ENCODE measurements around the gene ZNF226. TPM values are rescaled to one million over a fixed set of nuclear protein-coding genes. Genes with fewer than 3 reads are reported as not detected.
"Not testable (repeated sequence)": the region's sequence is repeated elsewhere in the genome, so short reads cannot be mapped to it uniquely, and the experiment has no call there.

The ZNF226 gene
- total RNA-seq, 6 experiments from 2014 or later = 20.8 to 25.7 (median 22.6) TPM

- H3K27ac Mint-ChIP-seq = no peak overlapping the region
- no peak overlapping the region for H3K4me3 Mint-ChIP-seq
- H3K36me3 Mint-ChIP-seq (ENCODE audit: low read depth) = peaks cover 4% of the 10 kb centered on the region; the same call in 1 of the 2 replicates
- no peaks in the 10 kb centered on the region; the same call in 1 of the 2 replicates for H3K9me3 Mint-ChIP-seq
- peaks cover 15% of the 10 kb centered on the region for H3K4me1 Mint-ChIP-seq (ENCODE audit: low read depth)
- H3K27me3 Mint-ChIP-seq (ENCODE audit: insufficient read depth) = no peaks in the 10 kb centered on the region; the same call in 1 of the 2 replicates
- DNase-seq = peak; percentile 25
- no peak for TF ChIP-seq CTCF (IDR thresholded peaks at IDR 0.05)
These were observed 37.6 kb downstream of the ZNF226 start for GRCh38 chr19:44202470-44202869.

- H3K9me3 Mint-ChIP-seq = no peaks in the 10 kb centered on the region; the same call in 1 of the 2 replicates
- no peak overlapping the region for H3K4me3 Mint-ChIP-seq
- no peak for TF ChIP-seq CTCF (IDR thresholded peaks at IDR 0.05)
- DNase-seq = no peak
- no peaks in the 10 kb centered on the region; the same call in 1 of the 2 replicates for H3K27me3 Mint-ChIP-seq (ENCODE audit: insufficient read depth)
- peaks cover 15% of the 10 kb centered on the region for H3K4me1 Mint-ChIP-seq (ENCODE audit: low read depth)
- no peak overlapping the region for H3K27ac Mint-ChIP-seq
- peaks cover 4% of the 10 kb centered on the region; the same call in 1 of the 2 replicates for H3K36me3 Mint-ChIP-seq (ENCODE audit: low read depth)
These were observed 38.1 kb downstream of the ZNF226 start for GRCh38 chr19:44202974-44203373.

GRCh38 chr19:44203877-44204276, 39.0 kb downstream of the ZNF226 start:
- peaks cover 24% of the 10 kb centered on the region for H3K4me1 Mint-ChIP-seq (ENCODE audit: low read depth)
- not testable (repeated sequence) for H3K36me3 Mint-ChIP-seq (ENCODE audit: low read depth); DNase-seq; H3K27me3 Mint-ChIP-seq (ENCODE audit: insufficient read depth); H3K27ac Mint-ChIP-seq; H3K9me3 Mint-ChIP-seq; H3K4me3 Mint-ChIP-seq

GRCh38 chr19:44204772-44205171, 39.9 kb downstream of the ZNF226 start:
- peaks cover 25% of the 10 kb centered on the region for H3K4me1 Mint-ChIP-seq (ENCODE audit: low read depth)

GRCh38 chr19:44207126-44207803, 42.4 kb downstream of the ZNF226 start:
- Mint-ChIP-seq H3K4me1 (ENCODE audit: low read depth) (peaks cover 22% of the 10 kb centered on the region), H3K27me3 (ENCODE audit: insufficient read depth) (no peaks in the 10 kb centered on the region; the same call in 1 of the 2 replicates), H3K9me3 (no peaks in the 10 kb centered on the region; the same call in 1 of the 2 replicates), H3K4me3 (peak overlapping the region; percentile 94), H3K27ac (peak overlapping the region; percentile 89), H3K36me3 (ENCODE audit: low read depth) (peaks cover 4% of the 10 kb centered on the region; the same call in 1 of the 2 replicates)
- DNase-seq = peak; percentile 88
- no peak for TF ChIP-seq CTCF (IDR thresholded peaks at IDR 0.05)

More at GRCh38 chr19:44204772-44205171, 39.9 kb downstream of the ZNF226 start:
- no peak for DNase-seq
- Mint-ChIP-seq H3K4me3 (no peak overlapping the region), H3K27me3 (ENCODE audit: insufficient read depth) (no peaks in the 10 kb centered on the region; the same call in 1 of the 2 replicates), H3K27ac (no peak overlapping the region), H3K9me3 (no peaks in the 10 kb centered on the region; the same call in 1 of the 2 replicates), H3K36me3 (ENCODE audit: low read depth) (peaks cover 4% of the 10 kb centered on the region; the same call in 1 of the 2 replicates)
- TF ChIP-seq CTCF (IDR thresholded peaks at IDR 0.05) = no peak

GRCh38 chr19:44212250-44212865, 47.5 kb downstream of the ZNF226 start, which contains the start of gene ZNF227:
TSS of gene ZNF227 (plus strand) at chr19:44212532. CDS start at chr19:44217793, 5,261 bp downstream.
- H3K4me3 Mint-ChIP-seq = peak within 1 kb of the TSS; percentile 91
- peaks cover 20% of the 10 kb centered on the region for H3K4me1 Mint-ChIP-seq (ENCODE audit: low read depth)
- H3K9me3 Mint-ChIP-seq = no peaks in the 10 kb centered on the region
- peak within 1 kb of the TSS; percentile 76 for H3K27ac Mint-ChIP-seq
- no peak for TF ChIP-seq CTCF (IDR thresholded peaks at IDR 0.05)
- peak; percentile 95 for DNase-seq
- peaks cover 27% of the 10 kb centered on the region for H3K36me3 Mint-ChIP-seq (ENCODE audit: low read depth)
- no peaks in the 10 kb centered on the region for H3K27me3 Mint-ChIP-seq (ENCODE audit: insufficient read depth)
